HFF-Myc (cell line): ENCODE data around the gene CDH22.

ENCODE experiments used
- DNase-seq: peaks from one replicate; pipeline ENCODE4 v3.0.0-alpha.2; 2011; ENCODE audit warnings: low read depth; ENCODE audit errors: extremely low read depth
- H3K4me3 ChIP-seq: replicated peaks from 2 replicates; pipeline ENCODE4 v1.5.1; 2011; ENCODE audit warnings: low read depth, mild to moderate bottlenecking, control low read depth, low read length
- TF ChIP-seq, protein P1 (sequence below): IDR thresholded peaks from 2 replicates; pipeline ENCODE4 v1.5.1; 2012; ENCODE audit warnings: mild to moderate bottlenecking, low read depth, low read length, control low read depth; ENCODE audit errors: missing control alignments

Gene CDH22

GRCh38 chr20:46349035-46349741 lies 40.9 kb upstream of the CDH22 start:
- H3K4me3 ChIP-seq = no peak overlapping the region
- TF ChIP-seq, protein P1, sequence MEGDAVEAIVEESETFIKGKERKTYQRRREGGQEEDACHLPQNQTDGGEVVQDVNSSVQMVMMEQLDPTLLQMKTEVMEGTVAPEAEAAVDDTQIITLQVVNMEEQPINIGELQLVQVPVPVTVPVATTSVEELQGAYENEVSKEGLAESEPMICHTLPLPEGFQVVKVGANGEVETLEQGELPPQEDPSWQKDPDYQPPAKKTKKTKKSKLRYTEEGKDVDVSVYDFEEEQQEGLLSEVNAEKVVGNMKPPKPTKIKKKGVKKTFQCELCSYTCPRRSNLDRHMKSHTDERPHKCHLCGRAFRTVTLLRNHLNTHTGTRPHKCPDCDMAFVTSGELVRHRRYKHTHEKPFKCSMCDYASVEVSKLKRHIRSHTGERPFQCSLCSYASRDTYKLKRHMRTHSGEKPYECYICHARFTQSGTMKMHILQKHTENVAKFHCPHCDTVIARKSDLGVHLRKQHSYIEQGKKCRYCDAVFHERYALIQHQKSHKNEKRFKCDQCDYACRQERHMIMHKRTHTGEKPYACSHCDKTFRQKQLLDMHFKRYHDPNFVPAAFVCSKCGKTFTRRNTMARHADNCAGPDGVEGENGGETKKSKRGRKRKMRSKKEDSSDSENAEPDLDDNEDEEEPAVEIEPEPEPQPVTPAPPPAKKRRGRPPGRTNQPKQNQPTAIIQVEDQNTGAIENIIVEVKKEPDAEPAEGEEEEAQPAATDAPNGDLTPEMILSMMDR = peak; percentile 77
- no peak for DNase-seq

GRCh38 chr20:46347841-46348803 lies 39.8 kb upstream of the CDH22 start:
- DNase-seq = no peak
- TF ChIP-seq, protein P1 = no peak
- H3K4me3 ChIP-seq = no peak overlapping the region

DNA sequence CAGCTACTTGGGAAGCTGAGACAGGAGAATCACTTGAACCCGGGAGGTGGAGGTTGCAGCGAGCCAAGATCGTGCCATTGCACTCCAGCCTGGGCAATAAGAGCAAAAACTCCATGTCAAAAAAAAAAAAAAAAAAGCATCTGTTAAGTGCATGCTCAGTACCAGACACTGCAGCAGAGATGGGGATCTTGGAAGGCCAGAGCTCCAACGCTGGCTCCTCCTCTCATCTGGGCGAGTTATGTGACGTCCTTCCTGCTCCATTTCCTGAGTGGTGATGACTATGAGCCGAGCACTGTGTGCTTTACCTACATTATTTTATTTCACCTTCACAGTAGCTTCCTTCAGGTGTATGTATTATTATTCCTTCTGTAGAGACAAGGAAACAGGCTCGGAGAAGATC lies 38.5 kb upstream of the CDH22 start:
- no peak overlapping the region for H3K4me3 ChIP-seq
- TF ChIP-seq, protein P1 = no peak
- DNase-seq = no peak

- TF ChIP-seq, protein P1 = no peak
- no peak for DNase-seq
- no peak overlapping the region for H3K4me3 ChIP-seq
These were observed 36.3 kb upstream of the CDH22 start for GRCh38 chr20:46344488-46345162.

DNA sequence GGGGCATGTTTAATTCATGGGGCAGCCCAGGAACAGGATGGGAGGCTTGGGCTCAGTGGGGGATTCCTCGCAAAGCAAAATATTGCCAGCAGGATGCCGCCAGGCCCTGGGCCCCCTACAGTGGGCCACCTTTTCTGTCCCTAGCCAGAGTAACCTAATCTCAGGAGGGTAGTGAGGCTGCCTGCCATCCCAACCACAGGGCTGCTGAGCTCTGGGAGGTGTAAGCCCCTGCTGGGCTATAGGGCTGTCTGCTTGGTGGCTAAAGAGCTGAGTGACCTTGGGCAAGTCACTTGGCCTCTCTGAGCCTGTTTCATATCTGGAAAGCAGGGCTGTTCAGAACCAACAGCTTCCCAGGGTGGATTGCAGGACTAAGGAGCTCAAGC lies 35.7 kb upstream of the CDH22 start:
- H3K4me3 ChIP-seq = no peak overlapping the region
- no peak for DNase-seq
- TF ChIP-seq, protein P1 = no peak

GRCh38 chr20:46343348-46343974 lies 35.2 kb upstream of the CDH22 start:
- DNase-seq = no peak
- H3K4me3 ChIP-seq = no peak overlapping the region
- TF ChIP-seq, protein P1 = no peak
